Loucy (cell line): ENCODE data around the gene SIRPG.

Source experiments
- CTCF ChIP-seq: fragments of 200-600 bp; sonication (generic); conservative IDR thresholded peaks from 2 replicates; pipeline ENCODE4 v1.5.1; 2014; ENCODE audit warnings: mild to moderate bottlenecking, antibody characterized with exemption, low read length
- EZH2phosphoT487 ChIP-seq: fragments of 200-600 bp; IDR thresholded peaks from 2 replicates; pipeline ENCODE4 v1.6.1; 2018; ENCODE audit warnings: antibody characterized with exemption, mild to moderate bottlenecking, moderate library complexity, borderline replicate concordance

GRCh38 chr20:1627200-1627550 is 30.4 kb downstream of the SIRPG start:
- TF ChIP-seq CTCF (no peak), EZH2phosphoT487 (no peak)
